ENCODE results near the gene ACBD7. TPM values are rescaled to one million over a fixed set of nuclear protein-coding genes. Genes with fewer than 3 reads are reported as not detected.
A peak's percentile ranks its signal among the peaks of the same experiment; 100 is the strongest.

ACBD7 gene
- total RNA-seq, 1 experiment from 2014 or later = 3.7 TPM

DNA sequence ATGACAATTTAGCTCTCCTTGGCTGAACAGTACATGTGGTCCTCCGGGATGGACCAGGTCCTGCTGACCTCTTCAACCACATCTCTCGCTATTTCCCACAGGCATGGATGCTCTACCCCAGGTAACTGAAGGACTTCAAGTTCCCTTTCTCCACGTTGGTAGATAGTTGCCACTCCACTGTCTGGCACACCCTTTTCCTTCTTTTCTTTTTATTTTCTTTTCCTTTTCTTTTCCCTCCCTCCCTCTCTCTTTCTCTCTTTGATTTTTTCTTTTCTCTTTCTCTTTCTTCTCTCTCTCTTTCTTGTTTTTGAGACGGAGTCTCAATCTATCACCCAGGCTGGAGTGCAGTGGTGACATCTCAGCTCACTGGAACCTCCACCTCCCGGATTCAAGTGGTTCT, 2.8 kb upstream of the ACBD7 start:
- no peak for DNase-seq (ENCODE audit: low spot score)

GRCh38 chr10:15084502-15084922, 4.1 kb downstream of the ACBD7 start:
- peak; percentile 99 for DNase-seq (ENCODE audit: low spot score)

DNA sequence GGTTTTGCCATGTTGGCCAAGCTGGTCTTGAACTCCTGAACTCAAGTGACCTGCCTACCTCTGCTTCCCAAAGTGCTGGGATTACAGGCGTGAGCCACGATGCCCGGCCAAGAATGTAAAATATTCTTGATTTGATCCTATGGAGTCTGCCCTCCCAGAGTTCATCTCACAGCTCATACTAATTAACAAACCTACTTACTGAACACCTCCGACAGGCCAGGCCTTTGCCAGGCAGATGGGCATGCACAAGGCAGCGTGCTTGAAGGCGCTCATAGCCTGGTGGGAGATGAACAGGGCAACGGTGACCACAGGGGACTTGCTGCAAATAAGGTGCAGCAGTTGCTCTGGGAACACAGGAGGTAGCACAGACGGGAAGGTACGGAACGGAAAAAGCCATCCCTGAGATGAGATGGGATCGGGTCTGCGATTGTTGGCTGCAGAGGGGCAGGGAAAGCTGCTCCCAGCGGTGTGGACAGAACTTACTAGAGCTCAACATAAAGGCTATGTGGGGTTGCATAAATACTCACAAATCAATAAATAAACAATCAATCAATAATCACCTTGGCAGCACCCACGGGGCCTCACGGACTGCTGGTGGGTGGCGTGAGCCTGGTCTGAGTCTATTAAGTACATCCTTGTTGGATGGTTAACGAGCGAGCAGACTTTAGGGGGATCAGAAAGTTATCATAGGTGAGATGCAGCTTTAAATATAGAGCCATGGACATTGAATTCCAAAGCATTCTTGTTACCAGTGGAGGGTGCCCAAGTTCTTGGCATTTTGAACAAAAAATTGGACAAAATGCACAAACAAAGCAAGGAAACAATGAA, 4.7 kb downstream of the ACBD7 start:
- no peak for DNase-seq (ENCODE audit: low spot score)

- DNase-seq (ENCODE audit: low spot score) = no peak
These were observed 13.2 kb downstream of the ACBD7 start for GRCh38 chr10:15075421-15075820.

- no peak for DNase-seq (ENCODE audit: low spot score)
These were observed 16.2 kb downstream of the ACBD7 start for GRCh38 chr10:15072358-15072757.

- DNase-seq (ENCODE audit: low spot score) = no peak
These were observed 19.3 kb downstream of the ACBD7 start for GRCh38 chr10:15069230-15069629.

GRCh38 chr10:15068802-15069201, 19.8 kb downstream of the ACBD7 start:
- DNase-seq (ENCODE audit: low spot score) = no peak

GRCh38 chr10:15067154-15067553, 21.4 kb downstream of the ACBD7 start:
- DNase-seq (ENCODE audit: low spot score) = no peak

- DNase-seq (ENCODE audit: low spot score) = no peak
These were observed 27.9 kb downstream of the ACBD7 start for GRCh38 chr10:15060638-15061037.

DNA sequence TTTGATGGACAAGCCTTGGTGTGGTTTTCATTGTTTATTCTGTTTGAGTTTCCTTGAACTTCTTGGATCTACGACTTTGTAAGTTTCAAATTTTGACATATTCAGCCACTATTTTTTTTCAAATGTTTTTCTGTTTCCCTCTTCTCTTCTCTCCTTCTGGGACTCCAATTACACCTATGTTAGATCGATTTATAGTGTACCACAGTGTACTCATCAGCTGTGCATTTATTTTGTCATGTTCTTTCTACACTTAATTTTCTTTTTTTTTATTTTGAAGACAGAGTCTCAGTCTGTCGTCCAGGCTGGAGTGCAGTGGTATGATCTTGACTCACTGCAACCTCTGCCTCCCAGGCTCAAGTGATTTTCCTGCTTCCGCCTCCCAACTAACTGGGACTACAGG, 28.7 kb downstream of the ACBD7 start:
- DNase-seq (ENCODE audit: low spot score) = no peak

DNA sequence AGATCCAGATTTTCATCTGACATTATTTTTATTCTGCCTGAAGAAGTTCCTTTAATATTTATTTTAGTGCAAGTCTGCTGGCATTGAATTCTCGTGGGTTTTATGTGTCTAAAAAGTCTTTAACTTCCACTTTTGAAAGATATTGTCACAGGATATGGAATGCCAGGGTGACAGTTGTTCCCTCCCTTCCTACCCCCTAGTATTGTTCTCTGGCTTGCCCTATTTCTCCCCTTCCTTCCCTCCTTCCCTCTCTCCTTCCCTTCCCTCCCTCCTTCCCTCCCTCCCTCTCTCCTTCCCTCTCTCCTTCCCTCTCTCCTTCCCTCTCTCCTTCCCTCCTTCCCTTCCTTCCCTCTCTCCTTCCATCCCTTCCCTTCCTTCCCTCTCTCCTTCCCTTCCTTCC, 29.9 kb downstream of the ACBD7 start:
- DNase-seq (ENCODE audit: low spot score) = no peak

- DNase-seq (ENCODE audit: low spot score) = no peak
These were observed 35.5 kb downstream of the ACBD7 start for GRCh38 chr10:15053061-15053460.

- DNase-seq (ENCODE audit: low spot score) = no peak
These were observed 36.5 kb downstream of the ACBD7 start for GRCh38 chr10:15052121-15052520.

DNA sequence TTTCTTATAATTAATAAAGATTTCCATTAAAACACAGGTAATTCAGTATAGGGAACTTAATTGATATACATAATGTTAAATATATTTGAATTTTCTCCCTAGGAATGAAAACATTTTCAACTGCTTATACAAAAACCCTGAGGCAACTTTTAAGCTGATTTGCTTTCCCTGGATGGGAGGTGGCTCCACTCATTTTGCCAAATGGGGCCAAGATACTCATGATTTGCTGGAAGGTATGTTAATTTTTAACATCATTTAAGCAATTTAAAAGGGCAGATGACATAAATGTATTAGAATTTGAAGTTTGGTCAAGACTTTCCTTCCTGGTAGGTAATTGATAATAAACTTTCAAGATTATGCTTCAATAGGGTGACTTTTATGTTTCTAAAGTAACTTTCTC, 39.0 kb downstream of the ACBD7 start:
- DNase-seq (ENCODE audit: low spot score) = no peak

DNA sequence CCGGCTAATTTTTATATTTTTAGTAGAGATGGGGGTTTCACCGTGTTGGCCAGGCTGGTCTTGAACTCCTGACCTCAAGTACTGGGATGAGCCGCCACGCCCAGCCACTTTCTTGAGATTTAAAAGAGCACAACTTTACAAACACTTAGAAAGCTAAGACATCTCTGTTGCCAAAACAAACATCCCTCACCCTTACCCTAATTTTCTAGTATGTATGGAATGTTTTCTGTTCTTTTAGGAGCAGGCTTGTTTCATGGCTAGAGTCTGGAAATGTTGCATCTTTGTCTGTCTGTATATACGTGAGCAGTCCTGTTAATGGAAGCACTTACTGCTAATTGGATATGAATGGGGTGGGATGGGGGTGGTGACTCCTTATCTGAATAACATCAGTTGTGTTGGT, 42.0 kb downstream of the ACBD7 start:
- peak; percentile 14 for DNase-seq (ENCODE audit: low spot score)

GRCh38 chr10:15045380-15045779, 43.2 kb downstream of the ACBD7 start:
- no peak for DNase-seq (ENCODE audit: low spot score)

DNA sequence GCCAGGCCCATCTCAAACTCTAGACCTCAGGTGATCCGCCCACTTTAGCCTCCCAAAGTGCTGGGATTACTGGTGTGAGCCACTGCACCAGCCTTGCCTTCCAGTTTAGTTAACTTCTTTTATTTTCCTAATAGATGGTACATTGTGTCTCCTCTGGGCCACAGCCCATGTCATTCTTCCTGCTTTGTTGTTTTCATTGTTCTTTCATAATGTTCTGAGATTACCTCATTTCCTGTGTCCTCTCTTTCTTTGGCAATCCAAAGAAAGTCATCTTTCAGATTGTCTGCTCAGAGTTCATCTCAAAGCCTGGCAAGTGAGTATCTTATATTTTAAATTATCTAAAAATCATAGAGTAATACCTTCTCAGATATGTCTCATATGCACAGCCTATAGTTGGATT, 44.9 kb downstream of the ACBD7 start, which contains the start of gene OLAH:
Gene OLAH (plus strand): TSS at position 270 of the 400 bp plus-strand sequence. CDS start 3,346 bp downstream, outside the sequence.
- no peak for DNase-seq (ENCODE audit: low spot score)

- no peak for DNase-seq (ENCODE audit: low spot score)
These were observed 50.2 kb downstream of the ACBD7 start for GRCh38 chr10:15038416-15038815.

GRCh38 chr10:15037691-15038090, 50.9 kb downstream of the ACBD7 start:
- DNase-seq (ENCODE audit: low spot score) = no peak

DNA sequence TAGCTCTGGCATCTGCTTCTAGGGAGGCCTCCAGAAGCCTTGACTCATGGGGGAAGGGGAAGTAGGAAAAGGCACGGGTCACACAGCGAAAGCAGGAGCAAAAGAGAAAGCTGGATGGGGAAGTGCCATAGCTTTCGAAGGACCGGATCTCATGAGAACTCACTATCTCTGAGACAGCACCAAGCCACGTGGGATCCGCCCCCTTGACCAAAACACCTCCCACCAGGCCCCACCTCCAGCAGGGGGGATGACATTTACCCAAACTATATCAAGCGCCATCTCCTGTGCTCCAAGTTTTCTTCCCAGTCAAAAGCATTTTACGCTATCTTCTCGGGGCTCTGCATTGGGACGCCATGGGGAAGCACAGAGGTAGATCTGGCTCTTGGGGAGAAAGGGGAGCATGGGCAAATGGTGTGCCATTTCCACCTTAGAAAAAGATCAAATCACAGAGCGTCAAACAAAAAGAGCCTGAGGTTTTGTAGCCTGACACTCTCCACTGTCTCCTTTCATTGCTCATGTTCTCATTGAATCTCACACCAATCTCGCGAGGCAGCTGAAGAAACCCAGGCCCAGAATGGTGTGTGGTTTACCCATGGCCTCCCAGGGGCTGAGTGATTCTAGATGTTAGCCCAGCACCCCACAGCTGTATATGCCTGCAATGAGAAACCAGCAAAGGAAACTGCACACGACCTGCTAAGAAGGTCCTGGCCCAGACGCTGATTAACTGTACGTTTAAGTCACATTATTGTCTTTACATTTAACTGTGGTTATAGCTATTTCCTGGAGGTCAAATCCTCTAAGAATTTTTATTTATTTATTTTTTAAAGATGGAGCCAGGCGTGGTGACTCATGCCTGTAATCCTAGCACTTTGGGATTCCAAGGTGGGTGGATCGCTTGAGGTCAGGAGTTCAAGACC, 52.9 kb downstream of the ACBD7 start:
- peak; percentile 67 for DNase-seq (ENCODE audit: low spot score)

DNA sequence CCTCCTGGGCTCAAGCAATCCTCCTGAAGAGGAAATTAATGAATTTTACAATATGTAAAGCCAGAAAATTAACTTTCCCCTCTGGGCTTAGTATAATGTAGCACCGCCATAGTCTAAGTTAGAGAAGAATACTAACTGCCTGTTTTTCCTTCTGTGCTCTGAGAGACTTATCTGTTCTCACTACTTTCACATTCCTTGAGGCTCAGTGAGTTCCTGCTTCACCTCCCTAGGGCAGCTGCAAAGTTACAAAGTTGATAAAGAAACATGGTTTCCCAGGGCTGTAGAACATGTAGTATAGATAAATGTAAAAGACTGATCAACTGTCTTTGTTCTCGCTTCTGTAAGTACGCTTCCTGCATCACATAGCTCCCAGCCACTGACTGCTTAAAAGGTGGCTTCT, 60.8 kb downstream of the ACBD7 start:
- DNase-seq (ENCODE audit: low spot score) = no peak
